ENCODE results near the gene SHISA9. TPM values are rescaled to one million over a fixed set of nuclear protein-coding genes. Genes with fewer than 3 reads are reported as not detected.

Gene SHISA9
- total and polyA plus RNA-seq, 2 donors (not counting 1 experiment from before 2014, with no cell fraction given) = 0.03 to 0.07 TPM

- CTCF ChIA-PET = no interaction called here
- H3K27ac ChIP-seq (ENCODE audit: low read length in 2 of 2) = no peak overlapping the region
- no peak overlapping the region for H3K4me3 Mint-ChIP-seq
- peaks cover 0 to 16% (median 0%) of the 10 kb centered on the region in 3 donors for H3K9me3 ChIP-seq (ENCODE audit: control extremely low read depth in 1 of 3, control insufficient read depth in 2 of 3, insufficient read depth in 1 of 3, low read length in 2 of 3)
- H3K79me2 ChIP-seq (ENCODE audit: control insufficient read depth, insufficient read depth, low read length) = no peaks in the 10 kb centered on the region
- H3K36me3 ChIP-seq (replicated peaks in 1 of 2; ENCODE audit: control extremely low read depth in 1 of 2, control insufficient read depth in 1 of 2, extremely low read depth in 1 of 2, insufficient read depth in 2 of 2, low read length in 1 of 2) = no peaks in the 10 kb centered on the region
- H3K9me3 Mint-ChIP-seq (ENCODE audit: insufficient read depth) = peaks cover 6% of the 10 kb centered on the region
- H4K20me1 ChIP-seq (ENCODE audit: control insufficient read depth, insufficient read depth, low read length, poor library complexity, severe bottlenecking) = no peaks in the 10 kb centered on the region
- POLR2A ChIA-PET = no interaction called here
- H3K27ac Mint-ChIP-seq = no peak overlapping the region
- H2AFZ ChIP-seq (ENCODE audit: insufficient read depth, low read depth, low read length, poor library complexity, severe bottlenecking) = no peak overlapping the region
- ATAC-seq (ENCODE audit: low read depth) (no peak), DNase-seq (no peak)
- H3K4me2 ChIP-seq (replicated peaks; ENCODE audit: low read depth, low read length, poor library complexity, severe bottlenecking) = no peak overlapping the region
- H3K27me3 ChIP-seq (replicated peaks in 1 of 4; ENCODE audit: control extremely low read depth in 1 of 4, control insufficient read depth in 3 of 4, insufficient read depth in 4 of 4, low read length in 3 of 4) = no peaks in the 10 kb centered on the region
- TF ChIP-seq EZH2 (IDR thresholded peaks at IDR 0.05; ENCODE audit: borderline replicate concordance, insufficient read depth, low read depth, low read length, poor library complexity, severe bottlenecking) (no peak), CTCF (IDR thresholded peaks at IDR 0.05) (no peak)
- peaks cover 13% of the 10 kb centered on the region for H3K4me1 Mint-ChIP-seq
- H3K4me1 ChIP-seq (ENCODE audit: control insufficient read depth in 2 of 2, insufficient read depth in 2 of 2, low read length in 2 of 2) = peaks cover 0 to 7% of the 10 kb centered on the region in 2 donors
- H3K4me3 ChIP-seq (ENCODE audit: control extremely low read depth in 1 of 5, extremely low read depth in 1 of 5, insufficient read depth in 1 of 5, low read depth in 2 of 5, low read length in 4 of 5) = no peak overlapping the region
- WGBS (ENCODE audit: insufficient coverage) = 88% methylated on average over 7 of the region's 8 CpGs
- H3K27me3 Mint-ChIP-seq = peaks cover 4% of the 10 kb centered on the region
- intact Hi-C loops (cut with micrococcal nuclease) = no loop called here
- no peak overlapping the region for H3K9ac ChIP-seq (ENCODE audit: low read length)
Measured at GRCh38 chr16:12868788-12869187, 32.6 kb upstream of the SHISA9 start.

GRCh38 chr16:12869698-12870427, 31.5 kb upstream of the SHISA9 start:
- H3K9ac ChIP-seq (ENCODE audit: low read length) = no peak overlapping the region
- no peaks in the 10 kb centered on the region for H3K36me3 ChIP-seq (replicated peaks in 1 of 2; ENCODE audit: control extremely low read depth in 1 of 2, control insufficient read depth in 1 of 2, extremely low read depth in 1 of 2, insufficient read depth in 2 of 2, low read length in 1 of 2)
- H3K27ac Mint-ChIP-seq = no peak overlapping the region
- ChIA-PET CTCF (no interaction called here), POLR2A (no interaction called here)
- H3K4me2 ChIP-seq (replicated peaks; ENCODE audit: low read depth, low read length, poor library complexity, severe bottlenecking) = no peak overlapping the region
- peaks cover 4% of the 10 kb centered on the region for H3K27me3 Mint-ChIP-seq
- ATAC-seq (ENCODE audit: low read depth) (no peak), DNase-seq (no peak)
- H3K4me3 Mint-ChIP-seq = no peak overlapping the region
- H2AFZ ChIP-seq (ENCODE audit: insufficient read depth, low read depth, low read length, poor library complexity, severe bottlenecking) = no peak overlapping the region
- no peak overlapping the region for H3K27ac ChIP-seq (ENCODE audit: low read length in 2 of 2)
- WGBS (ENCODE audit: insufficient coverage) = 88% methylated on average over 3 of the region's 5 CpGs
- no peaks in the 10 kb centered on the region for H4K20me1 ChIP-seq (ENCODE audit: control insufficient read depth, insufficient read depth, low read length, poor library complexity, severe bottlenecking)
- intact Hi-C loops (cut with micrococcal nuclease) = no loop called here
- peaks cover 13% of the 10 kb centered on the region for H3K4me1 Mint-ChIP-seq
- peaks cover 6% of the 10 kb centered on the region for H3K9me3 Mint-ChIP-seq (ENCODE audit: insufficient read depth)
- no peak overlapping the region for H3K4me3 ChIP-seq (ENCODE audit: control extremely low read depth in 1 of 5, extremely low read depth in 1 of 5, insufficient read depth in 1 of 5, low read depth in 2 of 5, low read length in 4 of 5)
- no peaks in the 10 kb centered on the region for H3K79me2 ChIP-seq (ENCODE audit: control insufficient read depth, insufficient read depth, low read length)
- peaks cover 0 to 7% of the 10 kb centered on the region in 2 donors for H3K4me1 ChIP-seq (ENCODE audit: control insufficient read depth in 2 of 2, insufficient read depth in 2 of 2, low read length in 2 of 2)
- peaks cover 0 to 16% (median 0%) of the 10 kb centered on the region in 3 donors for H3K9me3 ChIP-seq (ENCODE audit: control extremely low read depth in 1 of 3, control insufficient read depth in 2 of 3, insufficient read depth in 1 of 3, low read length in 2 of 3)
- TF ChIP-seq CTCF (IDR thresholded peaks at IDR 0.05) (no peak), EZH2 (IDR thresholded peaks at IDR 0.05; ENCODE audit: borderline replicate concordance, insufficient read depth, low read depth, low read length, poor library complexity, severe bottlenecking) (no peak)
- H3K27me3 ChIP-seq (replicated peaks in 1 of 4; ENCODE audit: control extremely low read depth in 1 of 4, control insufficient read depth in 3 of 4, insufficient read depth in 4 of 4, low read length in 3 of 4) = no peaks in the 10 kb centered on the region
